COLO668 (cell line): ENCODE results near the gene SLC6A20.
A peak's percentile ranks its signal among the peaks of the same experiment; 100 is the strongest.

Experiments
- DNase-seq: peaks from one replicate; lab custom pipeline; 2025; ENCODE audit not compliant: unreplicated experiment; lab: John Stamatoyannopoulos, UW

The SLC6A20 gene

DNA sequence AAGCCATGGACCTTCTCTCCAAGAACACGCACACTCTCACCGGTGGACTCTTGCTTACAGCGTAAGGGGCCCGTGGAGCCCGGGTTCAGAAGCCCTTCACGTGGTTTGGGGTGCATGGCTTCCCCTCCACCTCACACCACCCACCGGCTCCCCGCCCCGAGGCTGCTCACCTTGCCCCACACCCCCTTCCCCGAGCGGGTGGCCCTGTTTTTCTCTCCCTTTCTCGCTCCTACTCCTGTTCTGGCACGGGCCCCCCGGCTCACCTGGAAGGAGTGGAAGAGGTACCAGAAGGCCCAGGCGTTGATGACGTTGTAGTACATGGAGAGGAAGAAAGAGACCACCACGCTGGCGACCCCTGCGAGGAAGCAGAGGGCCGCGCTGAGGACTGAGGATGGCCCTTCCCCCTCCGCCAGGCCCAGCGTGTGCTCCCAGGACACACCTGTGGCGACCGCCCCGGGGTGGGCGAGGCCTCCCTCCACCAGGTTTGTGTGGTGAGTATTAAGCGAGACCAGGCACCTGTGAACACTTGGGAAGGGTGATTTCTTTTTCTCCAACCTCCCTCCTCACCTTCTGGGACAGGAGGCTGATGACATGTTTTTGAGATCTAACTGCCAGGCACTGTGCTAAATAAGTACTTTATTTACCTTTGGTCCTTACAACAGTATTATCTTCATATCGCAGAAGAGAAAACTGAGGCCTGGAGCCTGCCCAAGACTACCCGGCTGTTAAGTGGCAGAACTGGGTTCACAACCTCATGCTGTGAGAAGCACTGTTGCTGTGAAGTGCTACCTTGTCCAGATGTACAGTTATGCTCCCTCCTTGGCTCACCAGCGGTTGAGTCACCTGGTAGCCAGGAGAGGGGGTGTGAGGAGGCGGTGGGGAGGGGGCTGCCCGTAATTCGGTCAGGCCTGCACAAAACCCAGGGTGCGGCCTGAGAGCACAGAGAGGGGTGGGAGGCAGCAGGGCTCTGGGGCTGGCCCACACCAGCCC, 16.3 kb downstream of the SLC6A20 start:
- no peak for DNase-seq

DNA sequence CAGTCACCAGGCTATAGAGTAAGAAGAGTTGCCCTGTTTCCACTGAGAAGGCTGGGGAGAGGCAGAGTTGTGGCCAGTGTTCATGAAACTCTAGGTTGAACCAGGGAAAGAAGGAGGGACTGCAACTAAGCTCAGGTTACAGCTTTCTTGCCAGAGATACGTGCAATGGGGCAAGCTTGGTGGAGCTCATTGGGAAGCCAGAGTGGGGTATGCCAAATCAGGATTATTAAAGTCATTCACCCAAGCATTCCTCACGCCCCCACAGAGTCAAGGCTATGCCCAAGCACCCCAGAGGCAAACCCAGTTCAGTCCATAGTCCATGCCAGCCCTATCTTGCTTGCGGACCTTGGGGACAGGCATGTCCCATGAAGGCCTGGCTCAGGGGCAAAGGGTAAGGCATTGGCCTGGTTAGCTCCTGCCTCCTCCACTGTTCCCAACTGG, 17.6 kb downstream of the SLC6A20 start:
- no peak for DNase-seq

GRCh38 chr3:45777746-45778386, 18.5 kb downstream of the SLC6A20 start:
- no peak for DNase-seq

GRCh38 chr3:45777111-45777745, 19.1 kb downstream of the SLC6A20 start:
- DNase-seq: no peak

- DNase-seq: peak; percentile 12
Observed at GRCh38 chr3:45776611-45777010, 19.7 kb downstream of the SLC6A20 start.

GRCh38 chr3:45776301-45776595, 20.1 kb downstream of the SLC6A20 start:
- no peak for DNase-seq

DNA sequence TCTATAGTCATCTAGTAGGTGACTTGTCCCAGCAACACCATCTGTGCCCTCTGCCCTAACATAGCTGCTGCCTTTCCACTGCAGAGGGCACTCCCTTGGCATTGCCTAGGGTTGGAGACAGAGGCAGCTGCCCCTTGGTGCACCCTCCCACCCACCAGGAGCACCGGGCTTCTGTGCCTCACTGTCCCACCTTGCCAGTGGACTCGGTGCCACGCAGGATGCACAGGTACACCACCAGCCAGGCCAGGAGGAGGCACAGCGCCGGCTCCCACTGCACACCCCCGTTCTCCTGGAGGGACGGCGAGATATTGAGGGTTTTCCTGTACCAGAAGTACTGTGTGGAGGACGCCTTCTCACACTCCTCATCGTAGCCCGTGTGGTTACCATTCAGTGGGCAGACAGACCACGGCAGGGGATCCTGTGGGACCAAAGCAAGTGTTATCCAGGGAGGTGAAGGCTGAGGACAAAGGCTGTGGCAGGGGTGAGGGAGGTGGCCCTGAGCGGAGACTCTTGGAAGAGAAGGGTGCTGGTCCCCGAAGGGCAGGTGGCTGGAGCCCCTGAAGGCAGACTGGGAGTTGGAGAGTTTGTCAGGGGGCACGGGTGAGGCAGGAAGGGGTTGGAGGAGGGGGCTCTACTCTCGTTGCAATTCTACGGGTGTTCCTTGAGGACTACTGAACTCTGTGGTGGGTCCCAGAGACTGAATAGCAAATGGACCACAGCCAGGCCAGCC, 20.6 kb downstream of the SLC6A20 start:
- DNase-seq: no peak

GRCh38 chr3:45774581-45775521, 21.5 kb downstream of the SLC6A20 start:
- DNase-seq: no peak

DNA sequence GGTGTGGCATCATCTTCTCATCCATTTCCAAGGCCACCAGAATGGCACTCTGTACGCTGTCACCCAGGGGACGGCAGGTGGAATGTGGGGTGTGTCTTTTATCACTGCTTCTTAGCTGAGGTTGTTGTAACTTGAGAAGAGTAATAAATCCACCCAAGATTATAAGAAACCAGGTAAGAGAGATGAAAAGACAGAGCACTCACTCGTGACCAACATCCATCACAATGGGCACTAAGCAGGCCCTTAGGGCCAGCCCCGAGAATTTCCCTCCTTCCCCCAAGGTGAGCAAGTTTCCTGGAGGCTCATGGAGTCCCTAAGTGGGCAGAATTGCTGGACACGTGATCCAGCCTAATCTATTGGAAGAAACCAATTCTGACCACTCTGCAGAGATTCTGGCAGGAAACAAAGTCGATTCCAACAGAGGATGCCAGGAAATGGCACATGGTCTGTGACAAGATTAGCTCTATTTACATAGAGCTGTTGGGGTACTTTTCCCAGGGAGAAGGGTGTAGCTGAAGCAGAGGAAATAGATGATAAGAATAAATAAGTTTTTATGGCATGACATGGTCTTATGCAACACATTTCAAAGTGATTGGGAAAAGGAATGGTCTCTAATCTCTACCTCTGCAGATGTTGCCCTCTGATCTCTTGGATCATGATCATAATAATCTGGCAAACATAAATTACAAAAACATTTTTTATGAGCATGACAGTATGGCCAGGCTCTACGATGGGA, 22.5 kb downstream of the SLC6A20 start:
- DNase-seq: no peak

GRCh38 chr3:45773072-45773471, 23.3 kb downstream of the SLC6A20 start:
- DNase-seq: no peak

DNA sequence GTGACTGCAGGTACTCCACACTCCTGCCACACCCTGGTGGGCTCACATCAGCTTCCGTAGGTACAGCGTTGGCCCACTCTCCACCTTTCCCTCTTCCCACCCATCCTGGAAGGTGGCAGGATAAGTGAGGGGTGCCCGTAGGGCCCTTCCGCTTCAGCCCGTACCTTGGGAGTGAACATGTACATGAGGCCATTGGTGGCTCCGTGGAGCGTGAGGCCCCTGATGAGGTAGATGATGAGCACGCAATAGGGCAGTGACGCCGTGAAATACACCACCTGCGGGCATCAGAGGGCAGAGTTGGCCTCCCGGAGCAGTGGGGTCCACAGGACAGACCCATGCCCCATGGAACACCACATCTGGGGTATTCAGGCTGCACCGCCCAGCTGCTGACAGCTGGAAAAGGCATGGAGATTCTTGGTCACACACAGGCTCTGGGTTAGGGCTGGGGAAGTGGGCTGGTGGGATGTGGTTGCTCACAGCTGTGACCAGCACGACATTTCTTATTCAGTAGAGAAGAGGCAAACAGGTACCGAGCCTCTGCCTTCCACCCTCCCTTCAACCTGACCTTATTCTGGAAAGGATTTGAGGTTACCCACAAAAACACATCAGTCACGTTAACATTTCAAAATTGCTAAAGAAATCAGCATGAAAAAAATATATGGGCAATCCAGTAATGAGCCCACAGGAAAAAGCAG, 23.8 kb downstream of the SLC6A20 start:
- DNase-seq: no peak

DNA sequence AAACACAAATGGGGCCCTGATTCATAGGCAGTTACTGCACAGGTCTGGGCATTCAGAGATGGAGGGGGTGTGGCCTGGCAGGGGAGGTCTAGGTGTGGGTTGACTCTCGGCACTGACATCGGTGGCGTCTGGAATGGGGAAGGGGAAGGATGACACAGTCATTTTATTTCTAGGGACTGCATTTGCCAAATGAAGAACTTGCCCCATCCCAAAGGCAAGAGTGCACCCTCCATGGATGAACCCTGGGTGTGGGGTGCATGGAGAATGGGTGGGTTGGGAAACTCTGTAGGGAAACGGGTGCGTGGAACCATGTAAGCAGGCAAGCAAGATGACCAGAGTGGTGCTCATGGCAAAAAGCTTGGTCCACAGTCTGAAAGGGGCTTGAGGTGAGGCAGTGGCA, 24.5 kb downstream of the SLC6A20 start:
- DNase-seq: no peak

DNA sequence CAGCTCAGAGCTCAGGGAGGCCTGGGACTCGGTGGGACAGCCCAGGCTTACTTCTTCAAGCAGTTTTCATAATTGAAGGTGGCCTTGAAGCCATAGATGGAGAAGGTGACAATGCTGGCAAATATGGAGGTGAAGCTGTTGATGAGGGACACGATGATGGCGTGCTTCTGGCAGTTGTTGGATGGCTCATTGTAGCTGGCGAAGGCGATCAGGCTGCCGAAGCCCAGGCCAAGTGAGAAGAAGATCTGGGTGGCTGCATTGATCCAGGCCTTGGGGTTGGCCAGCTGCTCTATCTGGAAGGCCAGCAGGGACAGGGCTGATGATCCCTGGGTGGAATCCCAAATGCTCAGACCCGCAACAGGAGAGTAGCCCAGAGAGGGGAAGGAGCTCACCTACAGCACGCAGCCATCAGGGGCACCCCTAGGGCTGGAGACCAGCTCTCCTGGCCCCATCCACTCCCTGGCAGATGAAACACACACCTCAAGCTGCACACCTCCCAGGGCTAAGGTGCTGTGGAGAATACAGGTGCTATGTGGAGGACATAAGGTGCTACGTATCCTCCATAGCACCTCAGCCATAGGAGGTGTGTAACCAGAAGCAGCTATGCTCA, 25.1 kb downstream of the SLC6A20 start:
- DNase-seq: no peak

- no peak for DNase-seq
Observed at GRCh38 chr3:45765958-45766357, 30.4 kb downstream of the SLC6A20 start.

DNA sequence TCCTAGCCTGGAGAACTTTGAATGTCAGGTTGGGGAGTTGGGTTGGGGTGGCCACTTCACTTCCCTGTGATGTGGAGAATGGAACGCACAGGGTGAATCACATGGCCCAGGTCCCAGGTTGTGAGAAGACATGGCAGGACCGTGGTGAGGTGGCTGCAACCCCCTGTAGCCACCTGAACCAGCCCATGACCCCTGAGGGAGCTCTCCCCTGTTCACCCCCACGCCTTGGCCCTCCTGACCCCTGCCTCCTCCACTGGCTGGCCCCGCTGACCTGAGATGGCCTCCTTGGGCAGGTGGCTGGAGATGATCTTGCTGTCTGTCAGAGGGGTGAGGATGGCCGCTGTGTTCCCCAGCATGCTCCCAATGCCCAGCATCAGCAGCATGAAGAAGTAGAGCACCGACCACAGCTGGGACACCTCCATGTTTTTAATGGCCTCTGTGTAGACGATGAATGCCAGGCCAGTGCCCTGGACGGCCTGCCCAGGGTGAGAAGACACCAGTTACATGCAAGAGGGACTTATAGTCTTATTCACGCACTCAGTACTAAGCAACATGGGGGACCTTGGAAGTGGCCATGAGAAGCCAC, 31.0 kb downstream of the SLC6A20 start:
- no peak for DNase-seq

DNA sequence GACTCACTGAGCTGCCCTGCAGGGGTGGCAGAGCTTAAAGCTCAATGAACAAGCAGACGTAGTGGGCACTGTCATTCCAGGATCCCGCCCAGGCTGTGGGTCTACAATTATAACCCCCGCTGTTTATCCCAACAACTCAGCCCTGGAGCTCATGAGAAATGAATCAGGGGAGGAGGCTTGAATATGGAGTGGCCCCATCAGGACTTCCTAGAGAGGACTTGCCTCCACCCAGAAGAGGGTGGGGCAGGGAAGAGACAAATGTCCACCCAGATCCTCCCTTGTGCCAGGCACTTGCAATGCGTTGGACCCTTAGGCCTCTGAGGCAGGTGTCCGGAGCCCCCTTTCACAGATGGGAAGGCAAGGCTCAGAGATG, 33.0 kb downstream of the SLC6A20 start:
- no peak for DNase-seq

DNA sequence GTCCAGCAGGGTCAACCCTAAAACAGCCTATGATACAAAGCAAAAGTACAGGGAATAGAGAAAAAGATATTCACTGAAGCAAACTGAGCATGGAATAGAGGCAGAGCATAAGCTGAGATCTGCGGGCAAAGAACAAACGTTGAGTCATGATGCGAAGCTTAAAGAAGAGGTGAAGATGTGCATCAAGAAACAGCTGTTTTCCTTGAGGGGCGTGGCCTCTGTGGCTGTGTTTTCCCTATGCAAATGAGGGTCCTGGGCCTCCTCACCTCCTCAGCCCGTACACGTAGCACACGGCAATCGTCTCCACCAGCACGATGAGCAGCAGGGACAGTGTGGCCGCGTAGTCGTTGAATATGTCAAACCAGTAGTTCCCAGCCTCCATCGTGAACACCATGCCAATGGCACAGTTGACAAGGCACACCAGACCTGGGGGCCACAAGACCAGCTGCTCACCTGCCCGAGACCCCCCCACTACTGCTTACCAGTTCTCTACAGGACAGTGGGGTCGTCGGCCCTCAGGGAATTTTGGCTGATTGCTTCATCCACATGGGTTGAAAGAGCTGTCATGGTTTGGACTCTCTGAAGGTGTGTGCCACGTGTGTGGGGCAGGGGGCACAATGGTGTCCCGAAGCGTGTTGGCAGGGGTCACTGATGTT, 33.6 kb downstream of the SLC6A20 start:
- no peak for DNase-seq

DNA sequence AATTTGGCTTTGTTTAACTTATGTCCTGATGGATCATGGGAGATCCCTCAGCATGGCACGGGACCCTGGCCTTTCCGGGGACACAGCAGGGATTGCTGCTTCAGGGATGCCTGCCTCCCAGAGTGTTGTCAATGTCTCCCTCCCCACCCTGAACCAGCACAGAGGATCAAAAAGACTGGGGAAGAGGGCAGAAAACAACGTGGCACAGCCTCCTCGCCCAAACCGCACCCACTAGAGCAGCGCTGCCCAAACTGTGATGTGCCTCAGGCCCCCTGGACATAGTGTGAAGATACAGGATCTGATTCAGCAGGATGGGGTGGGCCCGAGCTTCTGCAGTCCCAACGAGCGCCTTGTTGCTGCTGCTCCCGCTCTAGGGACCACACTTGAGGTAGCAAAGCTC, 34.5 kb downstream of the SLC6A20 start:
- DNase-seq: no peak
